Endometrial microvascular endothelial cells (primary cell): ENCODE measurements around the gene VAV3. TPM values are rescaled to one million over a fixed set of nuclear protein-coding genes. Genes with fewer than 3 reads are reported as not detected.
"Not testable (repeated sequence)": the region's sequence is repeated elsewhere in the genome, so short reads cannot be mapped to it uniquely, and the experiment has no call there.

Experiments
- in situ Hi-C: cut with HindIII; loops from 2 replicates; pipeline ENCODE4 v1.10.0; 2017; ENCODE audit warnings: low sequenced_read_pairs, low pct_unique_long_range_greater_than_20kb; ENCODE audit errors: inconsistent ontology term
- total RNA-seq: library from RNA; depleted of rRNA; stranded (reverse); fragments of >200 nt; gene quantifications from one replicate; pipeline ENCODE4 v1.2.3, GENCODE V29; 2015; ENCODE audit errors: inconsistent ontology term

VAV3 gene
- total RNA-seq, 1 donor from 2014 or later: 1.1 TPM

DNA sequence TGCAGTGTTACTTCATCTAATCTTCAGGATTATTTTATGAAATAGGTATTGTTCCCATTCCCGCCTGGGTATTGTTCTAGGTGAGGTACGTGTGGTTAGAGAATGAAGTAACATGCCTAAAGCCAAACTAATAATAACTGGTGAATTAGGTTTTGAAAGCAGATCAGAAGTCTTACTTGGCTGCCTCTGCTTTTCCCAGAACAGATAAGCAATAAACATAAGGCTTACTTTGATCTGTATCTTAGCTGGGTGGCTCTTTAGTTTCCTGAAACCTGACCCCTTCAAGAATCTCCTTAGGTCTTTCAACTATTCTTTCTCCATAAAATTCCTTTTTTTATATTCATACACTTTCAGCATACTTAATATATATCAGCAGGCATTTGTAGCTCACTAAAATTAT, 65.3 kb downstream of the VAV3 start:
- in situ Hi-C loops: no loop called here

GRCh38 chr1:107897438-107898345, 67.3 kb downstream of the VAV3 start:
- in situ Hi-C loops: no loop called here

DNA sequence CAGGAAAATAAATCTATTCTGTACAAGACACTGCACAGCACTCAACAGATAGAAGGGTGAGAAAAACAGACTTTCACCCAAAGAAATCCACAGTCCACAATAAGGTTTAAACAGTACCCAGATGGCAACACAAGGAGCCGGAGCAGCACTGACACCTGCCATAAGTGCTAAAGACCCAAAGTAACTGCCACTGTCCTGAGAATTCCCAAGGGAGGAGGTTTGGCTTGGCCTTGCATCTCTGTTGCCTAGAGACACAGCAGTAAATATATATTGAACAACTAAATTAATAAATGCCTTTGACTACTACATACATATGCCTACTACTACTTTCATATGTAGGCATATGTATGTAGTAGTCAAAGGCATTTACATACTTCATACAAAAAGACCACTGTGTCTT, 68.0 kb downstream of the VAV3 start:
- in situ Hi-C loops: no loop called here

GRCh38 chr1:107896401-107896800, 68.6 kb downstream of the VAV3 start:
- in situ Hi-C loops: no loop called here

- in situ Hi-C loops: no loop called here
These were observed 69.4 kb downstream of the VAV3 start for GRCh38 chr1:107895403-107896191.

GRCh38 chr1:107894605-107895004, 70.4 kb downstream of the VAV3 start:
- in situ Hi-C loops: no loop called here

DNA sequence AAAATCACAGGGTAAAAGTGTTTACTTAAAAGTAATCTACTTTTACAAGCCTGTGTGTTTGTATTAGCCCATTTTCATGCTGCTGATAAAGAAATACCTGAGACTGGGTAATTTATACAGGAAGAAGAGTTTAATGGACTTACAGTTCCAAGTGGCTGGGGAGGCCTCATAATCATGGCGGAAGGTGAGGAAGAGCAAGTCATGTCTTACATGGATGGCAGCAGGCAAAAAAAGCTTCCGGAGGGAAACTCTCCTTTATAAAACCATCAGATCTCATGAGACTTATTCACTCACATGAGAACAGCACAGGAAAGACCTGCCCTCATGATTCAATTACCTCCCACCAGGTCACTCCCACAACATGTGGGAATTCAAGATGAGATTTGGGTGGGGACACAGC, 71.6 kb downstream of the VAV3 start:
- in situ Hi-C loops: not testable (repeated sequence)

GRCh38 chr1:107889524-107889923, 75.5 kb downstream of the VAV3 start:
- in situ Hi-C loops: no loop called here

DNA sequence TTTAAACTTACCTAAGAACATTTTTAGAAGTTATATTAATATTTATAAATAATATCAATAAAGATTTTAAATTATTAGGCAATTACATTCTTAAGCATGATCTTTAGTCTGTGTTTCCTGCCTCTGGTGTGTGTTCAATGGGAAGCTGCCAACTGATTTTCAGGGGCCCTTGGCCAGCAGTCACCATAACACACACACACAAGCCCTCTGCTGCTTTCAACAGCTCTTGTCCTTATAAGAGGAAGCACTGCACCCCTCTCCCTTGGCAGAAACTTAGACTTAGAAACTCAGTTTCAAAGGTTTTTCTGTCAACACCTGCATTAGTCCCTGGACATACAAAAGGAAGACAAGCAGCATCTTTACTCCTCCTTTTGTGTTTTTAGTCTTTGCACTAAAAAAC, 81.4 kb downstream of the VAV3 start:
- in situ Hi-C loops: no loop called here

DNA sequence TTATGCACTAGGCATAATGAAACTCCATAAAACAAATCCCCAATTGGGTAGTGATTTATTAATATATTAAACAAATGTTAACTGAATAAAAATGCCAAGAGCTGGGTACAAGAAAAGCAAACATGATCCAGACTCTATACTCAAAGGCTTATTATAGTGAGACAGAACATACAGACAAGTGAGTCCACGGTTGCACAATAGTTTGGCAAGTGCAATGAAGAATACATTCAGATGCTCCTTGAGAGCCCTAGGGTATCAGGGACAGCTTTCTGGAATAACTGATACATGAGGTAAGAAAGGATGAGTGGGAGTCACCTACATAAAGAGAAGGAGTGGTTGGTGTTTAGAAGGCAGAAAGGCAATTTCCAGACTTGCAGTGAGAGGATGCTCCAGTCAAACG, 85.1 kb downstream of the VAV3 start:
- in situ Hi-C loops: no loop called here

GRCh38 chr1:107879346-107879745, 85.6 kb downstream of the VAV3 start:
- in situ Hi-C loops: no loop called here

GRCh38 chr1:107877745-107878144, 87.2 kb downstream of the VAV3 start:
- in situ Hi-C loops: no loop called here

- in situ Hi-C loops: no loop called here
These were observed 87.9 kb downstream of the VAV3 start for GRCh38 chr1:107877092-107877491.

- in situ Hi-C loops: no loop called here
These were observed 89.3 kb downstream of the VAV3 start for GRCh38 chr1:107875689-107876088.

DNA sequence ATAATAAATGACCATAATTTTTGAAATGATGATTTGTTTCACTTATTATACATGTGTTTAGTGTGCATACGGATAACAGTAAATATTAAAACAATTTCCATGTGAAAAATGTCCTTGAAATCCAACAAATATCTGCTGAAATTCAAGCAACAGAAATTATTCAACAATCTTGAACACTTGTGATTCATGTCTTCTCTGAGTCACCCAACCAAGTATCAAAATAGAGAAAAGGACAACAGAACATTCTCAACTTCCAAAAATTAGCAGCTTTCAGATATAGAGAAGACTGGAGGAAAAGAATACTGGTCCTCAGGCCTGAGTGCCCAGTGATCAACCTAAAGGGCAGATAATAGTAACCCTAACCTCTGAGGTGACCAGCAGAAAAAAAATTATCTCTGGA, 90.8 kb downstream of the VAV3 start:
- in situ Hi-C loops: no loop called here

DNA sequence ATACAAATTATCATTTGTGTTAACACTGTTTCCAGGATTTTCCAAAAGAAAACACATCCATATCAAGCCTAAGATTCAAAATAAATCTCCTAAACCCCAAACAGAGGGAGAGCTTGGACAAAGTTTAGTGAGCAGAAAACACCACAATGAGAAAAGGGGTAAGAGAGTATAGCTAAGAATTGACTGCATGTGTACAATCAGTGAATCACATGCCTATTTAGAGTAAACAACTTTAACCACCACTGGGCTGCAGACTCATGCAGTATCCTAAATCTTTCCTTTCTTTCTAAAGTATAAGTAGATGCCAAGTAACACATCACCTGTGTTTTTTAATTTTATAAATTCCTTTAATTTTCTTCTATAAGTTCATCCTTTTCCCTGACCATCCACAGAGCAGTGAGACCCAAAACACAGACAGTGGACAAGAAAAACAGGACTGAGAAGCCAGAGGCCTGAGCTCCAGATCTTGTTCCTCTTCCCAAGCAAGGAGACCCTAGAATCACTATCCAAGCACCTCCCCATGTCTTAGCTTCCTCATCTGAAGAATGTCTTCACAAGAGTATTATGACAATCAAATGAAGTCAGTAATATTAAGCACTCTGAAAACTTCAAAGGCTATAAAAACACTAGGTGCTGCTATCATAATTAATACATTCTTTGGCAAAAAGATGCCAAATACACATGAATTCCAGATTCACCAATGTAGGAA, 93.1 kb downstream of the VAV3 start:
- in situ Hi-C loops: no loop called here

DNA sequence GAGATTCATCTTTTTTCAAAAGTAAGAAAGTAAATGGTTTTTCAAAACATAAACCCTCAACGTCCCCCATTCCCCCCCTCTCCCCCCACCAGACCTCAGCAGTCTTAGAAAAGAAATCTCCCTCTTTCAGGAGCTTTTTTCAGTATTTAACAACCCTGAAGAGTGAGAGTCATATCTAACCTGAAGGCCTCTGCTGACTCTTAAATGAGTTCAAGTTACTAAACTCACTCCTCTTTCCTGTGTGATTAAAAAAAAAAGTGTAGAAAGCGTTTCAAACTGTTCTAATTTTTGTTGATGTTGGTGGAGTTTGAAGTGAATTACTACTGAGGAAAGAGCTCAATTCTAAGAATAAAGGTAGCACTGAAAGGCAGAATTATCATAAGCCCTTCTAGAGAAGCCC, 93.7 kb downstream of the VAV3 start:
- in situ Hi-C loops: no loop called here

- in situ Hi-C loops: no loop called here
These were observed 94.3 kb downstream of the VAV3 start for GRCh38 chr1:107870696-107871095.

GRCh38 chr1:107867897-107868296, 97.1 kb downstream of the VAV3 start:
- in situ Hi-C loops: no loop called here
